WTC11 (cell line): ENCODE results near the gene PAMR1. TPM values are rescaled to one million over a fixed set of nuclear protein-coding genes. Genes with fewer than 3 reads are reported as not detected.

Experiments
- ATAC-seq: fragments of 200-7000 bp; cut with Tn5 transposase; 2 replicates; pipeline ENCODE4 v1.10.0; 2021; ENCODE audit warnings: mild to moderate bottlenecking, moderate library complexity
- CTCF ChIA-PET: fragments of 300-600 bp; sonication (Branson Sonifier 250); formaldehyde crosslinking; loops from one replicate; lab custom pipeline; 2021; ENCODE audit warnings: antibody characterized with exemption; lab: Charles Lee
- POLR2A ChIA-PET: fragments of 350-600 bp; sonication (Branson Sonifier 250); formaldehyde crosslinking; loops from one replicate; lab custom pipeline; 2021; ENCODE audit warnings: antibody characterized with exemption; lab: Charles Lee
- DNase-seq: peaks from one replicate; pipeline ENCODE4 v3.0.0; 2021; ENCODE audit warnings: low spot score
- H3K27ac Mint-ChIP-seq: 2 replicates; pipeline ENCODE4 v1.8.0; 2021; ENCODE audit warnings: mixed read lengths
- H3K27me3 Mint-ChIP-seq: 2 replicates; pipeline ENCODE4 v1.8.0; 2021; ENCODE audit warnings: low read depth, mild to moderate bottlenecking, moderate library complexity, mixed read lengths
- H3K36me3 Mint-ChIP-seq: 2 replicates; pipeline ENCODE4 v1.8.0; 2021; ENCODE audit warnings: mixed read lengths
- H3K4me1 Mint-ChIP-seq: 2 replicates; pipeline ENCODE4 v1.8.0; 2022; ENCODE audit warnings: mixed read lengths
- H3K4me3 Mint-ChIP-seq: 2 replicates; pipeline ENCODE4 v1.8.0; 2021; ENCODE audit warnings: mild to moderate bottlenecking, moderate library complexity, mixed read lengths
- H3K9me3 Mint-ChIP-seq: 2 replicates; pipeline ENCODE4 v1.8.0; 2021; ENCODE audit warnings: mixed read lengths
- CREM ChIP-seq: sonication (generic); formaldehyde crosslinking; IDR thresholded peaks from 2 replicates; pipeline ENCODE4 v1.8.1; 2022; ENCODE audit warnings: mild to moderate bottlenecking, missing genetic modification reagents, moderate library complexity
- ELF4 ChIP-seq: sonication (generic); formaldehyde crosslinking; IDR thresholded peaks from 2 replicates; pipeline ENCODE4 v1.8.1; 2022; ENCODE audit warnings: low read depth, mild to moderate bottlenecking, moderate library complexity, missing genetic modification reagents
- ERG ChIP-seq: fragments of 250-450 bp; sonication (Bioruptor Pico); IDR thresholded peaks from 2 replicates; pipeline ENCODE4 v1.8.0; 2021; ENCODE audit warnings: mild to moderate bottlenecking
- ESRRA ChIP-seq: sonication (generic); formaldehyde crosslinking; IDR thresholded peaks from 2 replicates; pipeline ENCODE4 v1.8.1; 2022; ENCODE audit warnings: mild to moderate bottlenecking, missing genetic modification reagents, borderline replicate concordance
- FOXP1 ChIP-seq: sonication (generic); formaldehyde crosslinking; IDR thresholded peaks from 2 replicates; pipeline ENCODE4 v1.8.0; 2022; ENCODE audit warnings: missing genetic modification reagents, mild to moderate bottlenecking, moderate library complexity, borderline replicate concordance
- HMGA2 ChIP-seq: fragments of 250-450 bp; sonication (Bioruptor Pico); IDR thresholded peaks from 2 replicates; pipeline ENCODE4 v1.4.0; 2021; ENCODE audit warnings: mild to moderate bottlenecking, moderate library complexity
- MLX ChIP-seq: sonication (generic); formaldehyde crosslinking; IDR thresholded peaks from 2 replicates; pipeline ENCODE4 v1.8.1; 2023; ENCODE audit warnings: mild to moderate bottlenecking, missing genetic modification reagents, moderate library complexity
- NFYB ChIP-seq: sonication (generic); formaldehyde crosslinking; conservative IDR thresholded peaks from 2 replicates; pipeline ENCODE4 v1.8.0; 2022; ENCODE audit warnings: low read depth, missing genetic modification reagents
- OVOL2 ChIP-seq: fragments of 250-450 bp; sonication (Bioruptor Pico); IDR thresholded peaks from 2 replicates; pipeline ENCODE4 v1.9.0; 2021; ENCODE audit warnings: mild to moderate bottlenecking, borderline replicate concordance
- PRDM15 ChIP-seq: sonication (generic); formaldehyde crosslinking; IDR thresholded peaks from 2 replicates; pipeline ENCODE4 v1.8.0; 2022; ENCODE audit warnings: missing genetic modification reagents
- PRRX2 ChIP-seq: fragments of 250-450 bp; sonication (Bioruptor Pico); IDR thresholded peaks from 2 replicates; pipeline ENCODE4 v1.8.0; 2021; ENCODE audit warnings: mild to moderate bottlenecking
- RELA ChIP-seq: sonication (generic); formaldehyde crosslinking; IDR thresholded peaks from 2 replicates; pipeline ENCODE4 v1.8.1; 2022; ENCODE audit warnings: missing genetic modification reagents, mild to moderate bottlenecking, borderline replicate concordance
- STAT6 ChIP-seq: sonication (generic); formaldehyde crosslinking; conservative IDR thresholded peaks from 2 replicates; pipeline ENCODE4 v1.8.1; 2023; ENCODE audit warnings: mild to moderate bottlenecking, low read depth, missing genetic modification reagents, moderate library complexity
- ZBTB43 ChIP-seq: sonication (generic); formaldehyde crosslinking; IDR thresholded peaks from 2 replicates; pipeline ENCODE4 v1.8.1; 2023; ENCODE audit warnings: mild to moderate bottlenecking, missing genetic modification reagents
- ZNF232 ChIP-seq: sonication (generic); formaldehyde crosslinking; IDR thresholded peaks from 2 replicates; pipeline ENCODE4 v1.8.0; 2022; ENCODE audit warnings: mild to moderate bottlenecking, missing genetic modification reagents
- ZNF532 ChIP-seq: fragments of 250-450 bp; sonication (Bioruptor Pico); IDR thresholded peaks from 2 replicates; pipeline ENCODE4 v1.9.0; 2021; ENCODE audit warnings: mild to moderate bottlenecking, borderline replicate concordance
- total RNA-seq: library from RNA; stranded (reverse); gene quantifications from 3 replicates; pipeline ENCODE4 v1.2.3, GENCODE V29; 2021

Gene PAMR1
- total RNA-seq, 1 experiment from 2014 or later, result 3.2 TPM

- no peak for DNase-seq
Measured at GRCh38 chr11:35555488-35555887, 30.1 kb upstream of the PAMR1 start.

More at GRCh38 chr11:35555488-35555887, 30.1 kb upstream of the PAMR1 start:
- peaks cover 3% of the 10 kb centered on the region; the same call in 1 of the 2 replicates for H3K27me3 Mint-ChIP-seq
- ChIA-PET CTCF (no interaction called here), POLR2A (no interaction called here)
- H3K9me3 Mint-ChIP-seq, result no peaks in the 10 kb centered on the region
- H3K4me1 Mint-ChIP-seq, result peaks cover 15% of the 10 kb centered on the region
- H3K27ac Mint-ChIP-seq, result no peak overlapping the region
- TF ChIP-seq ESRRA (CRISPR knock-in tag) (no peak), RELA (CRISPR knock-in tag) (no peak), HMGA2 (no peak), NFYB (CRISPR knock-in tag) (no peak), ZBTB43 (CRISPR knock-in tag) (no peak), PRDM15 (CRISPR knock-in tag) (no peak), CREM (no peak), ERG (no peak), PRRX2 (CRISPR knock-in tag) (no peak), FOXP1 (CRISPR knock-in tag) (no peak), ZNF532 (CRISPR knock-in tag) (no peak), OVOL2 (CRISPR knock-in tag) (no peak), STAT6 (CRISPR knock-in tag) (no peak), ZNF232 (CRISPR knock-in tag) (no peak), MLX (no peak), ELF4 (CRISPR knock-in tag) (no peak)
- no peak overlapping the region for H3K4me3 Mint-ChIP-seq
- ATAC-seq, result no peak
- no peaks in the 10 kb centered on the region for H3K36me3 Mint-ChIP-seq
